ENCODE measurements around the gene BMX. TPM values are rescaled to one million over a fixed set of nuclear protein-coding genes. Genes with fewer than 3 reads are reported as not detected.
A peak's percentile ranks its signal among the peaks of the same experiment; 100 is the strongest.

BMX gene
- total and polyA plus RNA-seq, 9 of the 15 experiments (the other 6 are each of a cell fraction or from before 2014, with no cell fraction given): 0.45 to 4.2 (median 1.8) TPM

DNA sequence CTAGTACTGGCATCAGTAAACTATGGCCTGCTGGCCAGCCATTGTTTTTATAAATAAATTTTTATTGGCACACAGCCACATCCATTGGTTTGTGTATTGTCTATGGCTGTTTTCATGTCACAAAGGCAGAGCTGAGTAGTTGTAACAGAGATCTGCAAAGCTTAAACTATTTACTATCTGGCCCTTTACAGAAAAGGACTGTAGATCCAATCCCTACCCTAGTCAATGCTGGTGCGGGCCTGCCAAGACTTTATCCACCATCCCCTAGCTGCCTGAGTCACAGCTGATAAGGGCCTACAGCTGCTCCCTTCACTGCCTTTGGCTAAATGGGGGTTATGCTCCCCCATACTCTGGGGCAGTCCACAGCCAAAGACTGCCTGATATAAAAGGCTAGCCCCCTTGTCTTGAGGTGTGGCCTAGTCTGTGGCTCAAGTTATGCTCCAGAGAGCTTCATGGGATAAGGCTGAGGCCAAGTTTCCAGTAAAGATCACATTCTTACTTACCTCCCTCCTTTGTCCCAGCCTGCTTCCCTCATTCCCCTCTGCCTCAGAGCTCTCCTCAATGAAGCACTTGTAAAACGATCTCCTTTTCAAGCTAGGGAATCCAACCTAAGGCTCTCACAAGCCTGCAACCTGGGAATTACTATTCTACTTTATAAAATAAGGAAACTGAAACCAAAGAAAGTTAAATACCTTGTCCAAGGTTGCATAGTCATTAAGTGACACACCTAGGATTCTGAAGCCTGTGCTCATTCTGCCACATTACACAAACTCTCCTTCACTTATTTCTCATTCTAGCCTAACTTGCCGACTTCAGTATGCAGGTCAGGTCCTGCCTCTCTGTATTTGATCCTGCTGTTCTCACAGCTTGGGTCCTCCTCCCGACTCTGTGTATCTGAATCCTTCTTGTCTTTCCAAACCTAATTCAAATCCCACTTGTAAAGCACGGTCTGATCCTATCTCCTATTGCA is 79.5 kb downstream of the BMX start (continued):
- TF ChIP-seq, protein P1, sequence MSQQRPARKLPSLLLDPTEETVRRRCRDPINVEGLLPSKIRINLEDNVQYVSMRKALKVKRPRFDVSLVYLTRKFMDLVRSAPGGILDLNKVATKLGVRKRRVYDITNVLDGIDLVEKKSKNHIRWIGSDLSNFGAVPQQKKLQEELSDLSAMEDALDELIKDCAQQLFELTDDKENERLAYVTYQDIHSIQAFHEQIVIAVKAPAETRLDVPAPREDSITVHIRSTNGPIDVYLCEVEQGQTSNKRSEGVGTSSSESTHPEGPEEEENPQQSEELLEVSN (IDR thresholded peaks at IDR 0.05; ENCODE audit: borderline replicate concordance in 1 of 2, extremely low read depth in 1 of 2, insufficient read depth in 1 of 2, insufficient read length in 1 of 2, low read depth in 1 of 2, low read length in 1 of 2, poor library complexity in 1 of 2, severe bottlenecking in 1 of 2): no peak
- no peak for TF ChIP-seq MEIS2 (IDR thresholded peaks at IDR 0.05; ENCODE audit: partially characterized antibody)
- TF ChIP-seq, protein P2, sequence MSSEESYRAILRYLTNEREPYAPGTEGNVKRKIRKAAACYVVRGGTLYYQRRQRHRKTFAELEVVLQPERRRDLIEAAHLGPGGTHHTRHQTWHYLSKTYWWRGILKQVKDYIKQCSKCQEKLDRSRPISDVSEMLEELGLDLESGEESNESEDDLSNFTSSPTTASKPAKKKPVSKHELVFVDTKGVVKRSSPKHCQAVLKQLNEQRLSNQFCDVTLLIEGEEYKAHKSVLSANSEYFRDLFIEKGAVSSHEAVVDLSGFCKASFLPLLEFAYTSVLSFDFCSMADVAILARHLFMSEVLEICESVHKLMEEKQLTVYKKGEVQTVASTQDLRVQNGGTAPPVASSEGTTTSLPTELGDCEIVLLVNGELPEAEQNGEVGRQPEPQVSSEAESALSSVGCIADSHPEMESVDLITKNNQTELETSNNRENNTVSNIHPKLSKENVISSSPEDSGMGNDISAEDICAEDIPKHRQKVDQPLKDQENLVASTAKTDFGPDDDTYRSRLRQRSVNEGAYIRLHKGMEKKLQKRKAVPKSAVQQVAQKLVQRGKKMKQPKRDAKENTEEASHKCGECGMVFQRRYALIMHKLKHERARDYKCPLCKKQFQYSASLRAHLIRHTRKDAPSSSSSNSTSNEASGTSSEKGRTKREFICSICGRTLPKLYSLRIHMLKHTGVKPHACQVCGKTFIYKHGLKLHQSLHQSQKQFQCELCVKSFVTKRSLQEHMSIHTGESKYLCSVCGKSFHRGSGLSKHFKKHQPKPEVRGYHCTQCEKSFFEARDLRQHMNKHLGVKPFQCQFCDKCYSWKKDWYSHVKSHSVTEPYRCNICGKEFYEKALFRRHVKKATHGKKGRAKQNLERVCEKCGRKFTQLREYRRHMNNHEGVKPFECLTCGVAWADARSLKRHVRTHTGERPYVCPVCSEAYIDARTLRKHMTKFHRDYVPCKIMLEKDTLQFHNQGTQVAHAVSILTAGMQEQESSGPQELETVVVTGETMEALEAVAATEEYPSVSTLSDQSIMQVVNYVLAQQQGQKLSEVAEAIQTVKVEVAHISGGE (CRISPR knock-in tag; IDR thresholded peaks at IDR 0.05): 0 out of 6 replicates have a peak, but pooled peaks of 1 of the 3 experiments have one; percentile 21
- TF ChIP-seq NBN (IDR thresholded peaks at IDR 0.05; ENCODE audit: low read depth): no peak
- TF ChIP-seq ZNF586 (CRISPR knock-in tag; conservative IDR thresholded peaks at IDR 0.05): no peak
- no peak for TF ChIP-seq ZNF212 (CRISPR knock-in tag; IDR thresholded peaks at IDR 0.05)
- no peak for TF ChIP-seq CEBPG (CRISPR knock-in tag; IDR thresholded peaks at IDR 0.05)
- no peak for TF ChIP-seq CEBPG (tag; conservative IDR thresholded peaks at IDR 0.05 in 1 of 2, IDR thresholded peaks at IDR 0.05 in 1 of 2)
- TF ChIP-seq, protein P3, sequence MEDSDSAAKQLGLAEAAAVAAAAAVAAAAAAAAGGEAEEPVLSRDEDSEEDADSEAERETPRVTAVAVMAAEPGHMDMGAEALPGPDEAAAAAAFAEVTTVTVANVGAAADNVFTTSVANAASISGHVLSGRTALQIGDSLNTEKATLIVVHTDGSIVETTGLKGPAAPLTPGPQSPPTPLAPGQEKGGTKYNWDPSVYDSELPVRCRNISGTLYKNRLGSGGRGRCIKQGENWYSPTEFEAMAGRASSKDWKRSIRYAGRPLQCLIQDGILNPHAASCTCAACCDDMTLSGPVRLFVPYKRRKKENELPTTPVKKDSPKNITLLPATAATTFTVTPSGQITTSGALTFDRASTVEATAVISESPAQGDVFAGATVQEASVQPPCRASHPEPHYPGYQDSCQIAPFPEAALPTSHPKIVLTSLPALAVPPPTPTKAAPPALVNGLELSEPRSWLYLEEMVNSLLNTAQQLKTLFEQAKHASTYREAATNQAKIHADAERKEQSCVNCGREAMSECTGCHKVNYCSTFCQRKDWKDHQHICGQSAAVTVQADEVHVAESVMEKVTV (CRISPR knock-in tag; IDR thresholded peaks at IDR 0.05): no peak
- no peak for TF ChIP-seq NFIX (CRISPR knock-in tag; IDR thresholded peaks at IDR 0.05; ENCODE audit: low read depth)
- no peak for TF ChIP-seq PCBP1 (IDR thresholded peaks at IDR 0.05; ENCODE audit: low read depth, low read length, poor library complexity, severe bottlenecking)
- TF ChIP-seq PHF21A (IDR thresholded peaks at IDR 0.05; ENCODE audit: borderline replicate concordance, low read depth): no peak
- TF ChIP-seq ZNF143 (CRISPR knock-in tag; IDR thresholded peaks at IDR 0.05): no peak
- TF ChIP-seq ZNF121 (CRISPR knock-in tag; conservative IDR thresholded peaks at IDR 0.05): no peak
- TF ChIP-seq FOS (IDR thresholded peaks at IDR 0.05; ENCODE audit: extremely low read depth, insufficient read length): no peak
- TF ChIP-seq, protein P4, sequence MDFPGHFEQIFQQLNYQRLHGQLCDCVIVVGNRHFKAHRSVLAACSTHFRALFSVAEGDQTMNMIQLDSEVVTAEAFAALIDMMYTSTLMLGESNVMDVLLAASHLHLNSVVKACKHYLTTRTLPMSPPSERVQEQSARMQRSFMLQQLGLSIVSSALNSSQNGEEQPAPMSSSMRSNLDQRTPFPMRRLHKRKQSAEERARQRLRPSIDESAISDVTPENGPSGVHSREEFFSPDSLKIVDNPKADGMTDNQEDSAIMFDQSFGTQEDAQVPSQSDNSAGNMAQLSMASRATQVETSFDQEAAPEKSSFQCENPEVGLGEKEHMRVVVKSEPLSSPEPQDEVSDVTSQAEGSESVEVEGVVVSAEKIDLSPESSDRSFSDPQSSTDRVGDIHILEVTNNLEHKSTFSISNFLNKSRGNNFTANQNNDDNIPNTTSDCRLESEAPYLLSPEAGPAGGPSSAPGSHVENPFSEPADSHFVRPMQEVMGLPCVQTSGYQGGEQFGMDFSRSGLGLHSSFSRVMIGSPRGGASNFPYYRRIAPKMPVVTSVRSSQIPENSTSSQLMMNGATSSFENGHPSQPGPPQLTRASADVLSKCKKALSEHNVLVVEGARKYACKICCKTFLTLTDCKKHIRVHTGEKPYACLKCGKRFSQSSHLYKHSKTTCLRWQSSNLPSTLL (IDR thresholded peaks at IDR 0.05): no peak
- no peak for TF ChIP-seq PCBP2 (IDR thresholded peaks at IDR 0.05; ENCODE audit: low read depth, low read length, poor library complexity, severe bottlenecking)
